IPS-18c (cell line): Measurements from ENCODE around the gene EPN3.

Experiments
- H3K4me3 ChIP-seq: 2 replicates; pipeline ENCODE4 v1.7.0; 2013; ENCODE audit warnings: low read depth, mild to moderate bottlenecking, low read length, moderate library complexity; ENCODE audit not compliant: insufficient read depth
- H3K9me3 ChIP-seq: one replicate; pipeline ENCODE4 v1.6.1; 2013; ENCODE audit warnings: mild to moderate bottlenecking, low read length, moderate library complexity; ENCODE audit not compliant: control insufficient read depth, insufficient read depth

Gene EPN3

DNA sequence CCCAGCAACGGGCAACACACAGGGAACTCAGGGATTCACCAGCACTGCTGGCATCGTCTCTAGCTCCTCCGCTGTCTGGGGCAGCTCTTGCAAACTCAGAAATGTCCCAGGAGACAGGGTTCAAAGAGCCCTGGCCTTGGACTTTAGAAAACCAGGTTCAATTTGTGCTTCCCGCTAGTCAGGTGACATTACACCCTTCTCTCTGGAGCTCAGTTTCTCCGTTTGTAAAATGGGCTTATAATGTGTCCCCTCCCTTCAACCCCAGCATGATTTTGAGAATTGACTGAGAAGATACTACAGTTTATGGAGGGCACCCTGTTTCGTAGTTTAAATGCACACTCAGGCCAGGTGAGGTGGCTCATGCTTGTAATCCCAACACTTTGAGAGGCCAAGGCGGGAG, 26.2 kb upstream of the EPN3 start:
- no peak overlapping the region for H3K4me3 ChIP-seq
- H3K9me3 ChIP-seq, result no peaks in the 10 kb centered on the region

DNA sequence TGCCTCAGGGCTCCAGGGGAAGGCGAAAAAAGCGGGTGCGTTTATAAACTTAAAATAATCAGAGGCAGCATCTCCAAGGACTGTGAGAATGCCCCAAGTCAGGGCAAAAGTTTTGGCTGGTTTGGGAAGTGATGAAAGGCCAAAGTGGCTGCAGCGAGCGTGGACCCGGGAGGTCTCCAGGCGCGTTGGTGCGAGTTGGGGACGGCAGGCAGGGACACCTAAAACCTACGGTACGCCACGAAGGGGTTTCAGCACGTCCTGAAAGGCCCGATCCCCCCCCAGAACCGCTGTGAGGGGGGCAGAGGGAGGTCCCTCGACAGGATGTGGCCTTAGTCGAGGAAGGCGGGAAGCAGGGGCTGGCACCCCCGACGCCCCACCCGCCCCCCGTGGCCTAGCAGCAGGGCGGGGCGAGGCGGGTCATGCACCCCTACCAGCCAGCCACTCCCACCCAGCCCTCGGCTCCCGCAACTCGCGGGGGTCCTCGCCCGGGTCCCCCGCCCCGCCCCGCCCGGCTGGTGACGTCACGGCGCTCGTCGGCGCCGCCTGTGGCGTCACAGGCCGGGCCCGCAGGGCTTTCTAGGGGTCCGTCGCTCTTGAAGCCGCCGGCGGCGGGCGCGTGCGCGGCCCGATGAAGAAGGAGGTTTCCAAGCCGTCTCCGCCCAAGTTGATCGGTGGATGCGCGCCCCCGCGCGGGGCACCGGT, 24.5 kb upstream of the EPN3 start, which contains the start of gene MYCBPAP:
MYCBPAP (plus strand) TSS at position 569 of the 702 bp plus-strand sequence. CDS start 236 bp downstream, outside the sequence.
- Histone ChIP-seq H3K9me3 (no peaks in the 10 kb centered on the region), H3K4me3 (peak within 1 kb of the TSS; percentile 78)

DNA sequence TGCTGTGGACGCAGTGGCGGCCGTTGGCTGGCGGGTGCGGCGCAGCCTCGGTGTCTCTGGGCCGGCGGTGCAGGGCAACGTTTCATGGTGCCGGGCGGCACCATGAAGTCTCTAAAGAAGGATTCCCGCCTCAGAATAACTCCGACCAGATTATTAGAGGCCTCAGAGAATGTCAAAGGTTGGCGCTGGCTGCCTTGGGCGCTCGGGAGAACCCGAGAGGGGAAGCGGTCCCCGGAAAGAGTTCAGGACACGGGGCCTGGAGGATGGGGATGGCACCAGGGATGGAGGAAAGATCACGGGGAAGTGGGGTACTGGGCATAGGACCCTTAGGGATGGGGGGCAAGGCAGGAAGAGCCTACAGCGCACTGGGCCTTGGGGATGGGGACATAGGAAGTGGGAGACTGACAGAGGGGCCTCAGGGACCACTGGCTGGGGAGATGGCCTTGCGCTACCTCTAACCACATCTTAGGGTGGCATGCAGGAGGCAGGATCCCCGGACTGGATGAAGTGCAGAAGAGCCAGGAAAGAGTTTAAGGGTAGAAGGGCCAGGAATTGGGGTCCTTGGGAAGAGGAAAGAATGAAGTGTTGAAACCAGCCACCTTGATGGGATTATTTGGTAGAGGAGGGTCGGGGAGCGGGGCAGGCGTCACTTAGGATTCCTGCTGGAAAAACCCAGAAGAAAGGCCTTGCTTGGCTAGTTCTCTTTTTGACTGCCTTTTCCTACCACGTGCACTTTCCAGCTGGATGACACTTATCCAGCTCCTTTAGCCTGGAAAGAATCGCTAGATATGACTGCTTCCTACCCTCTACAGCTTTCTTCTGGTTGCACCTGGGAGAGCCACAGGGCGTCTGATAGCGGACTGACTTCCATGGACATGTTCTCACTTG, 23.7 kb upstream of the EPN3 start:
- Histone ChIP-seq H3K4me3 (peak overlapping the region; percentile 78), H3K9me3 (no peaks in the 10 kb centered on the region)

DNA sequence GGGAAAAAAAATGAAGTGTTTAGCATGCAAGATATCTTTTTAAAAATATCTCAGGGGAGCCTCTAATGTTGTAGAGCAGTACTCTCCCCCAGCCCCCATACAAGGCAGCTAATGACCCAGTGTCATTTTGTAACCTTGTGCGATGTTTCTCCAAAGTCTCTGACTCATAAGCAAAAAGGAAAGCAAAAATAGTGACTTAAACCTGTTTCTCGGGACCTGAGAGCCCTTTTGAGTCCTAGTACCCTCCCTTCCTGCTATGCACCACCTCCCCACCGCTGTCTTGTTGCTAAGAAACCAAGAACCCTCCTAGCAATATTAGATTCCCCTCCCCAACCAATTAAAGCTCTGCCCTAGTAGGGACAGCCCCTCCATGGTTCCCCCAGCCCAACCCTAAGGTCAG, 21.5 kb upstream of the EPN3 start:
- no peak overlapping the region for H3K4me3 ChIP-seq

DNA sequence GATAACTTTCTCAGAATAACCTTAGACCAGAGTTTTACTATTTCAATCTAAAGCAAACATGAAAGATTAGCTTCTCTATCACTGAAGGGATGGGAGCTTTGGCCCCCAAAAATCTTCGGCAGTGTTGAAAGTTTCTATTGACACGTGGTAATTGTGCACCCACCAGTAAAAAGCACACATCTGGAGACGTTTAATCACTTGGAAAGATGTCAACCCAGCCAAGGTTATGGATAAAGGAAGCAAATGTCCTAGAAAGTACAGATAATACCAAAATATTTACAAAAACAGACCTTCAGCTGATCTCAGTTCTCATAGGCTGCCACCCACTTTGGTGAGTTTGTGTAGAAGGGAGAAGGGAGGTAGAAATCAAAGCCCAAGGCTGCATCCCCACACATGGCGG, 19.0 kb upstream of the EPN3 start:
- H3K4me3 ChIP-seq, result no peak overlapping the region
- H3K9me3 ChIP-seq, result no peaks in the 10 kb centered on the region

More for the DNA sequence above, 21.5 kb upstream of the EPN3 start:
- H3K9me3 ChIP-seq, result no peaks in the 10 kb centered on the region

DNA sequence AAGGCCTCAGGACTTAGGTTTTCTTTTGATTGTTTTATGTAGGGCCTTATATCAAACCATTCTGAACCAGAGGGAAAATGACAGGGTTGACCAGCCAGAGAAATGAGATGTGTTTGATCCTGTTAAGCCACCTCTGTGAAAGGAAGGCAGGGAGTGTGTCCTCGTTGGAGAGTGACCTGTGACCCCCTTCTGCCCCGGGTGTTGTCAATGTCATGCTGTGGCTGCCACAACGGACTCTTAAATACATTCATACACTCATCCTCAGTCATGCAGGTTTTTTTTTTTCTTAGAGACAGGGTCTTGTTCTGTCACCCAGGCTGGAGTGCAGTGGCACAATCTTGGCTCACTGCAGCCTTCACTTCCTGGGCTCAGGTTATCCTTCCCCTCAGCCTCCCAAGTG, 18.1 kb upstream of the EPN3 start:
- Histone ChIP-seq H3K4me3 (no peak overlapping the region), H3K9me3 (no peaks in the 10 kb centered on the region)

DNA sequence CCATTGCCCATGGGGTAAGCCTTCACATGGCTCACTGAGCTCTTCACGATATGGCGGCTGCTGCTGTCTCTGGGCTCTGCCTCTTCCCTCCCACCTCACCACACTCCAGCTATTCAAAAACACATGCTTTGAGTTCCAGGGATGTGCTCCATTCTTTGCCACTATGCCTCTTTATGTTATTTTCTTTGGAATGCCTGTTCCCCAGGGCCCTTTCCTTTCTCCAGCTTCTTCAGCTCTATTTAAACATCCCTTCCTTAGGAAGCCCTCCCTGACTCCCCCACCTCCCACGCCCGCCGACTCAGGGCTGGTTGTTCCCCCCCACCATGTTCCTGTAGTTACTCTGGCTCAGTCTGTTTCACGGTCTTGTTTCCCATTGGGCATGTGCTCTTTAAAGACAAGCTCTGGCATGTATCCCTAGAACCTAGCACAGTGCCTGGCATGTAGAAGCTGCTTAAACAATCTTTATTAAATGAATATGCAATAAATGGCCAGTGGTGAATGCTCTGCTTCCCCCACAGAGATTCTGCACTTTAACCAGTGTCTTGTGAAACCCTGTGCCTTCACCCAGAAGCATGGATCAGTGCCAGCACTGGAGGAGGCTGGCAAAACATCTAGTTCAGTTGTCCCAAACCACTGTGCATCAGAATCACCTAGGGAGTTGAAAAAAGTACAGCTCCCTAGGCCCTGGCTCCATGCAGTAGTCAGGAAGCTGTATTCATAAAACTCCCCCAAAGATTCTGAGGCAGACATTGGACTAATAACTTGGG, 17.4 kb upstream of the EPN3 start:
- H3K4me3 ChIP-seq, result no peak overlapping the region
- H3K9me3 ChIP-seq, result no peaks in the 10 kb centered on the region

DNA sequence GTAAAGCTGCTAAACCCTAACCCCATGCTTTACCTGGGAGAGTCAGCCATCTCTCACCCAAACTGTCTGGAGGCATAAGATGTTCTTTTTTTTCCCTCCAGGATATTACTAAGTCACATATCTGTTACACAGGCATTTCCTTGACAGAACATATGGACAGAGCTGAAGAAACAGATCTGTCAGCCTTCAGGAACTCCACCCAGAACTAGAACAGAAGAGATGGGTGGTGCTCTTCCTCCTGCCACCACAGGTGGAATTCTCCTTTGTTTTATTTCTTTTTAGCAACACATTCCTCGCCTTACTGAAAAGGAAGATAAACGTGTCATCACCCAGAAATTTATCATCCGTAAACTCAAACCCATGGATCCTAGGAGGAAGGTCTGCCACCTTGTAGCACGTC, 15.5 kb upstream of the EPN3 start:
- Histone ChIP-seq H3K9me3 (no peaks in the 10 kb centered on the region), H3K4me3 (no peak overlapping the region)

DNA sequence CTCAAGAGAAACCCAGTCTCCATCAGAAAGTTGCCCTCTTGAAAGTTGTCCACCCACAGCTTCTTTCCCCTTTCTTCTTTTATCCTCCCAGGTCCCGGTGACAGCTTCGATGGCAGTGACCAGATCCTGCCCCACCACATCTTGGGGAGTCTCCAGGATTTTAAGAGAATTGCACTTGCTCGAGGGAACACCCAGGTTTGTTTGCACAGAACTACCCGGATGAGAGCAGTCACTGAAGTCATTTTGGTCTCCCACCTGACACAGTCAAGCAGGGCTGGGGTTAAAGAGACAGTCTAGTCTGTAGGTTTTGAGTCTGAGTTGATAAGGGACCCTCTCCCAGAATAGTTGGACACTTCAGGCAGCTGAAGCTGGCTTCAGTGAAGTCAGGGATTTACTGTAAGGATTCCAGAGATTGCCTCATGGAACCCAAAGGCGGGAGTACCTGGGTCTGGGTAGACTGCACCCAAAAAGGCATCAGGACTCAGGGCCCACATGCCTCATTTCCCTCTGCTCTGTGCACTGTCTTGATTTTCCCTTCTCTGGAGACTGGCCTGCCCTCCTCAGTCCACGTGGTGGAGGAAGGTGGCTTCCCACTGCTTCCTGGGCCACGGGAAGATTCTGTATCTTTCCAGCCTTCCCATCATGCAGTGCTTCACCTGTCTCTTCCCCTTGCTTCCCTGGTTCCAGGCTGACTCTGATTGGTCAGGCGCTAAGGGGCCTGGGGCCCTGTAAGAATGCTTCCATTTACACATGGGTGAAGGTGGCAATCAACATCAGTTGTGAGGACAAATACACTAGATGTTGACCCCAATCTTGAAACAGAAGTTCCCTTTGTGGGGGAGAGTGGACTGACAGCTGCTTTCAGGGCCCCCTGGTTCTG, 14.8 kb upstream of the EPN3 start:
- no peak overlapping the region for H3K4me3 ChIP-seq

DNA sequence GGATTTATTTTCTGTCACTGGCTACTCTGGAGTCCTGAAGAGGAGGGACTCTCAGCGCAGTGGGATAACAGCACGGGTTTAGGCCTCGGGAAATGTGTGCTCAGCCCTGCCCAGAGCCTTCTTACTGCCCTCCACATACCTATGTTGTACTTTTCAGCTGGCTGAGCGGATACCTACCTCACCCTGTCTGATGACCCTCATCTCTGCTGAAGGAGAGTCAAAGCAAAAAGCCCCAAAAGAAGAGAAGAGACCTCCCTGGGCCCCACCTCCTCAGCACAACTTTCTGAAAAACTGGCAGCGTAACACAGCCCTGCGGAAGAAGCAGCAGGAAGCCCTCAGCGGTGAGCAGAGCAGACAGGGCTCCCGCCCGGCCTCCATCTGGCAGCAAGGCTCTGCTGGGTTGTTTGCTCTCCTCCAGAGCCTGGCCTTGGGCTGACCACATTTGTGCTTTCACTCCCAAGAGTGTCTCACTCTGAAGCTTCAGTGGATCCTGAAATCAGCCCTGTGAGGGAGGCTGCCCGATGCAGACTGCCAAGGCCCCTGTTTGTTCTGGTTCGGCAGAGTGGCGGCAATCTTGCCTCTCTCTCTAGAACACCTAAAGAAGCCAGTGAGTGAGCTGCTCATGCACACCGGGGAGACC, 14.0 kb upstream of the EPN3 start:
- Histone ChIP-seq H3K4me3 (no peak overlapping the region), H3K9me3 (no peaks in the 10 kb centered on the region)

More for the DNA sequence above, 14.8 kb upstream of the EPN3 start:
- no peaks in the 10 kb centered on the region for H3K9me3 ChIP-seq

DNA sequence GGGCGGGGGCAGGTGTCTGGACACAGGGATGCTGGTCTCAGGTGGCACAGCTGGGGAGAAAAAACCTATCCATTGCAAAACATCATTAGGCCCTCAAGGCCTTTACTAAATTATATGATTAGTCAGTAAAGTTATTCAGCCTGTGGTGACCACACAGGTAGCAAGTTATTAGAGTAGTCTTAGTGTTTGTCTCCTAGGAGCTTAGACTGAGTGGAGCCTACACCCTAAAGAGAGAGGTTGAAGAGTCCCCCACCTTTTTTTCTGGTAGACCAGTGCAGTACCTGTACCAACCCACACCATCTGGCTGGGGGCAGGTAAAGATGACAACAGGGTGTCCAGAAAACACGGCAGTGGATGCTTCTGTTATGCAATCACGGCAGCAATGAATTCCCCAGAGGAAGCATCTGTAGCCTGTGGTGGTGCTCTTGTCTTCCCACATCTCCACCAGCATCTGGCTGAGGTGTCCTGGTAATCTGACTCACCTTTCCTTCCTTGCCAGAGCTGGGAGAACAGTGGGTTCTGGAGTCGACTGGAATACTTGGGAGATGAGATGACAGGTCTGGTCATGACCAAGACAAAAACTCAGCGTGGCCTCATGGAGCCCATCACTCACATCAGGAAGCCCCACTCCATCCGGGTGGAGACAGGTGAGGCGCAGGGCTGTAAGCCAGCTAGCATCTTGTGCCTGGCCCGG, 13.2 kb upstream of the EPN3 start:
- no peaks in the 10 kb centered on the region for H3K9me3 ChIP-seq
- H3K4me3 ChIP-seq, result no peak overlapping the region

DNA sequence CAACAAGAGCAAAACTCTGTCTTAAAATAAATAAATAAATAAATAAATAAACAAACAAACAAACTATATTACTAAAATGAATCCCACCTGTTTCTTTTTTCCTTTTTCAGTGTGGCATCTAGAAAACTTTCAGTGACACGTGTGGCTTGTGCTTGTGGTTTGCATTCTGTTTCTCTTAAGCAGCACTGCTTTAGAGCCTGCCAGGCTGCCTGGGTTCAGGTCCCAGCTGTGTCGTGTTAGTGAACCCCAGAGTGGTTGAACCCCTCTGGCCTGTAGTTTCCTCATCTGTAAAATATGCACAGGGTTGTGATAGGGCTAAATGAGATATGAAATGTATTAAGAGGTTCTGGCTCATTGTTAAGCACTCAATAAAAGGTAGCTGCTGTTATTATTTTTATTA, 12.1 kb upstream of the EPN3 start:
- H3K9me3 ChIP-seq, result no peaks in the 10 kb centered on the region
- no peak overlapping the region for H3K4me3 ChIP-seq

DNA sequence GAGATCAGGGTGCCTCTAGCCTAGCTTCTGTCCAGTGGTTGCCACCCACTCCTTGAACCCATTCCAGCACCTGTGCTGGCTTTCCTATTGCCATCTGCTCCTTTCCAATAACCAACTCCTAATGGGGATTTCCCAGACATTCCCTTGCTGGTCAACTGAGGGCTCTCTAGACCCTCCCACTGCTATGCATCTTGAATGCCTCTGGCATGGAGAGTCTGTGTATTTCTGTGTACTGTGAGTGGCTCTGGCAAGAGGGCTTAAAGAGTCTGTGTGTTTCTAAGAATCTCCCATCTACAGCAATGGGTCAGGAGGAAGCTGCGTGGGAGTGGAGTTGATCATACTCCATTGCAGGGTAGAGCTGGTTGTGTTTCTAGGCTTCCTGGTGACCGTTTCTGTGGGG, 11.0 kb upstream of the EPN3 start:
- H3K9me3 ChIP-seq, result no peaks in the 10 kb centered on the region

DNA sequence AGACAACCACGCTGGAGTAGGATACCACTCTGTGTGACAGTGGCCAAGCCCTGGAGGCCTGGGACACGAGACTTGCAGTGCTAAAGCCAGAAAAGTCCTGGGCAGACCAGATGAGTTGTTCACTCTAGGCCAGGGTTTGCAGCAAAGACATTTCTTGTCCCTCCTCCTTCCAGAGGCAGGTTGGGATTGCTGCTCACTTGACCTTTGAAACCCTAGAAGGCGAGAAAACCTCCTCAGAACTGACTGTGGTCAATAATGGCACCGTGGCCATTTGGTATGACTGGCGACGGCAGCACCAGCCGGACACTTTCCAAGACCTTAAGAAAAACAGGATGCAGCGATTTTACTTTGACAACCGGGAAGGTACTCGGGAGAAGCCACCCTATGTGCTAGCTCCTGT, 9.8 kb upstream of the EPN3 start:
- no peak overlapping the region for H3K4me3 ChIP-seq
- no peaks in the 10 kb centered on the region for H3K9me3 ChIP-seq

More for the DNA sequence above, 11.0 kb upstream of the EPN3 start:
- no peak overlapping the region for H3K4me3 ChIP-seq

DNA sequence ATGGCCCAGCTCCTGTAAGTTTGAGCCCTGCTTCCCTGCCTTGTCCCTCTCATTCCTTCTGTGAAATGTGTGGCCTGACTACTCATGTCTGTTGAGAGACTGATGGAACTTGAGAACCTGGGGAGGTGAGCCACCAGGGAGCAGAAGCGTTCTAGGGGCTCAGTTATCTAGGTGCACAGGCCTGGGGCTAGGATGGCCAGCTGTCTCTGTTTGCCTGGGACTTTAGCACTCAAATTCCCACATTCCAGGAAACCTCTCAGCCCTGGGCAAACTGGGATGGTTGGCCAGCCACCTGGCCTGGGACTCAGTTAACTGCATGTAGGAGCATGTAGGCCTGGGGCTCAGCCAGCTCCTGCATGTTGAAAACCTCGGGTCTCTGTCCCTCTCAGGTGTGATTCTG, 9.3 kb upstream of the EPN3 start:
- H3K4me3 ChIP-seq, result no peak overlapping the region

DNA sequence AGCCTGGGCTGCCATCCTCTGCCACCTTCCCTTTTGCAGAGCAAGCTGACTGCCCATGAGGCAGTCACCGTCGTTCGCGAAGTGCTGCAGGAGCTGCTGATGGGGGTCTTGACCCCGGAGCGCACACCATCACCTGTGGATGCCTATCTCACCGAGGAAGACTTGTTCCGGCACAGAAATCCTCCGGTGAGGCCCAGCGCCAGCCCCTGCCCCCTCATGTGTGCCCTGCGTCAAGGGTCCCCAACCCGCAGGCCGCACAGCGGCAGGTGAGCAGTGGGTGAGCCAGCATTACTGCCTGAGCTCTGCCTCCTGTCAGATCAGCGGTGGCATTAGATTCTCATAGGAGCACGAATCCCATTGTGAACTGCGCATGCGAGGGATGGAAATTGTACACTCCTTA, 7.7 kb upstream of the EPN3 start:
- H3K9me3 ChIP-seq, result no peaks in the 10 kb centered on the region

More for the DNA sequence above, 9.3 kb upstream of the EPN3 start:
- H3K9me3 ChIP-seq, result no peaks in the 10 kb centered on the region

More for the DNA sequence above, 7.7 kb upstream of the EPN3 start:
- H3K4me3 ChIP-seq, result no peak overlapping the region
